SHP77 (cell line): ENCODE data around the gene SPNS2.

ENCODE experiments used
- DNase-seq, 2 experiments: peaks; one replicate each; lab custom pipeline; 2025; lab: John Stamatoyannopoulos, UW

The SPNS2 gene

GRCh38 chr17:4550534-4551039 lies 51.9 kb downstream of the SPNS2 start:
- DNase-seq, result no peak

GRCh38 chr17:4551141-4551540 lies 52.5 kb downstream of the SPNS2 start:
- peak in 1 of 2 experiments; percentile 27 for DNase-seq

GRCh38 chr17:4551796-4552525 lies 53.3 kb downstream of the SPNS2 start:
- no peak for DNase-seq

- DNase-seq, result no peak
Measured at GRCh38 chr17:4553669-4554068, 55.0 kb downstream of the SPNS2 start.

- DNase-seq, result no peak
Measured at GRCh38 chr17:4554441-4554996, 55.8 kb downstream of the SPNS2 start.

GRCh38 chr17:4554997-4555799 lies 56.5 kb downstream of the SPNS2 start, which contains the start of gene MYBBP1A:
MYBBP1A (minus strand) TSS chr17:4555384; CDS start chr17:4555324, 60 bp downstream.
- peak; percentile 98 to 99 for DNase-seq

- no peak for DNase-seq
Measured at GRCh38 chr17:4555873-4556759, 57.4 kb downstream of the SPNS2 start.

GRCh38 chr17:4556996-4557395 lies 58.3 kb downstream of the SPNS2 start:
- no peak for DNase-seq

- DNase-seq, result no peak
Measured at GRCh38 chr17:4557626-4558346, 59.1 kb downstream of the SPNS2 start.

- no peak for DNase-seq
Measured at GRCh38 chr17:4558347-4558971, 59.8 kb downstream of the SPNS2 start.

- no peak for DNase-seq
Measured at GRCh38 chr17:4559139-4559791, 60.6 kb downstream of the SPNS2 start.

- no peak for DNase-seq
Measured at GRCh38 chr17:4559966-4560365, 61.3 kb downstream of the SPNS2 start.

GRCh38 chr17:4560421-4560820 lies 61.7 kb downstream of the SPNS2 start, which contains the start of gene GGT6:
GGT6 (minus strand) TSS chr17:4560577; CDS start chr17:4560521, 56 bp downstream.
- no peak for DNase-seq

GRCh38 chr17:4560837-4561256 lies 62.2 kb downstream of the SPNS2 start:
- no peak for DNase-seq

GRCh38 chr17:4562015-4562969 lies 63.6 kb downstream of the SPNS2 start:
- DNase-seq, result no peak

GRCh38 chr17:4565209-4566141 lies 66.8 kb downstream of the SPNS2 start:
- DNase-seq, result peak; percentile 90 to 93

- DNase-seq, result peak; percentile 79 to 81
Measured at GRCh38 chr17:4566785-4567184, 68.1 kb downstream of the SPNS2 start.
